ENCODE results near the gene FJX1. TPM values are rescaled to one million over a fixed set of nuclear protein-coding genes. Genes with fewer than 3 reads are reported as not detected.
A peak's percentile ranks its signal among the peaks of the same experiment; 100 is the strongest.

FJX1 gene
- total and polyA plus RNA-seq, 4 donors: 0.46 to 3.0 (median 1.1) TPM

DNA sequence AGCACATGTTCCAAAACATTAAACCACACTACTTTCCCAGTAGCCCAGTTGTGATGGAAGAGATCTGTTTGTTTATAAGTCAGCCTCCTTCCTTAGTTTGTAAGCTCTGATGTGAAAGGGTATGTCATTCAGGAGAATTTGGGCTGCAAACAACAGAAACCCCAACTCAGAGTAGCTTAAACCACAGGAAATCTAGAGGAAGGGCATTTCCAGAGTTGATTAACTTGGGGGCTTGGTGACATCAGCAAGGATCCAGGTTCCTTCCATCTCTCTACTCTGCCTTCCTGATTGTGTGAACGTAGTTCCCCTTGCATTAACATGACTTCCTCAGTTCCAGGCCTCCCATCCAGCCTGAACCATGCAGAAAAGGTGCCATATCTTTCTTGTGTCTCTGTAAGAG, 6.5 kb upstream of the FJX1 start:
- DNase-seq (ENCODE audit: low spot score): no peak
- no peak overlapping the region for H3K4me3 ChIP-seq (ENCODE audit: low read depth in 1 of 3, low read length in 3 of 3)
- TF ChIP-seq HNF4G (IDR thresholded peaks at IDR 0.05) (no peak), EGR1 (IDR thresholded peaks at IDR 0.05; ENCODE audit: low read depth in 2 of 2) (no peak), FOXA2 (IDR thresholded peaks at IDR 0.05) (no peak), RAD21 (IDR thresholded peaks at IDR 0.05) (no peak), HNF4A (conservative IDR thresholded peaks at IDR 0.05) (no peak), SP1 (IDR thresholded peaks at IDR 0.05) (no peak), NR2F2 (IDR thresholded peaks at IDR 0.05) (no peak)
- no peaks in the 10 kb centered on the region for H3K9me3 ChIP-seq (ENCODE audit: control insufficient read depth in 4 of 4, low read length in 3 of 4)
- H3K27ac ChIP-seq (ENCODE audit: low read depth in 1 of 2, low read length in 2 of 2): no peak overlapping the region
- peaks cover 0 to 16% (median 3%) of the 10 kb centered on the region in 4 donors for H3K27me3 ChIP-seq (ENCODE audit: control insufficient read depth in 4 of 4, insufficient read depth in 4 of 4, low read length in 3 of 4)
- H3K9ac ChIP-seq (ENCODE audit: low read depth in 1 of 2, low read length in 2 of 2): no peak overlapping the region
- H3K4me1 ChIP-seq (ENCODE audit: control insufficient read depth in 4 of 4, insufficient read depth in 4 of 4, low read length in 3 of 4): no peaks in the 10 kb centered on the region
- 52% methylated on average over 1 of the region's 1 CpG for WGBS
- H3K36me3 ChIP-seq (ENCODE audit: control insufficient read depth in 4 of 4, insufficient read depth in 3 of 4, low read depth in 1 of 4, low read length in 3 of 4): no peaks in the 10 kb centered on the region

DNA sequence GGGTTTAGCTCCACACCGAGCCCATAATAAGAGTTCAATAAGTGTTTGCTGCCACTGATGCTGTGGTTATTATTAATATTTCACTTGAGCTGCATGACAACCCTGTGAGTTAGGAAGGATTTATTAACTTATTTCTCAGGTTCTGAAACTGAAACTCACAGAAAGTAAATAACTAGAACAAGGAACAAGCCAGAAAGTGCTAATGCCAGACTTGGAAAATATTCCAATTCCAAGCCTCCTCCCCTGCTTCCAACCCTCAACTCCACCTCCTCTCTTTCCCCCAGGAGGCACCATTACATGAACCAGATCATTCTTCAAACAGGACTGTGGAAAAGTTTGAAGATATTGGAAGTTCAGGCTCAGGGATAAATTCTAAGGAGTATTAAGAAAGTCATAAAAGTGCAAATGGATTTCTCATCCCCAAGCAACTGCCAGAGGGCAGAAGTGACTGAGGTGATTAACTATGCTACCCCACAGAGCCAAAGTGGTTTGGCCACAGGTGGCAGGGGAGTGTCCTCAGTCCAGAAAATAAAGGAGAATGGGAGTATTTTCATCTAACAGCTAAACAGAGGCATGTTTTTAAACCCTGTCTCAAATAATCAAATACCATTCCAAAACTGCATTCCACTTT, 3.2 kb upstream of the FJX1 start:
- TF ChIP-seq JUND (IDR thresholded peaks at IDR 0.05) (no peak), FOXA2 (IDR thresholded peaks at IDR 0.05) (no peak)

DNA sequence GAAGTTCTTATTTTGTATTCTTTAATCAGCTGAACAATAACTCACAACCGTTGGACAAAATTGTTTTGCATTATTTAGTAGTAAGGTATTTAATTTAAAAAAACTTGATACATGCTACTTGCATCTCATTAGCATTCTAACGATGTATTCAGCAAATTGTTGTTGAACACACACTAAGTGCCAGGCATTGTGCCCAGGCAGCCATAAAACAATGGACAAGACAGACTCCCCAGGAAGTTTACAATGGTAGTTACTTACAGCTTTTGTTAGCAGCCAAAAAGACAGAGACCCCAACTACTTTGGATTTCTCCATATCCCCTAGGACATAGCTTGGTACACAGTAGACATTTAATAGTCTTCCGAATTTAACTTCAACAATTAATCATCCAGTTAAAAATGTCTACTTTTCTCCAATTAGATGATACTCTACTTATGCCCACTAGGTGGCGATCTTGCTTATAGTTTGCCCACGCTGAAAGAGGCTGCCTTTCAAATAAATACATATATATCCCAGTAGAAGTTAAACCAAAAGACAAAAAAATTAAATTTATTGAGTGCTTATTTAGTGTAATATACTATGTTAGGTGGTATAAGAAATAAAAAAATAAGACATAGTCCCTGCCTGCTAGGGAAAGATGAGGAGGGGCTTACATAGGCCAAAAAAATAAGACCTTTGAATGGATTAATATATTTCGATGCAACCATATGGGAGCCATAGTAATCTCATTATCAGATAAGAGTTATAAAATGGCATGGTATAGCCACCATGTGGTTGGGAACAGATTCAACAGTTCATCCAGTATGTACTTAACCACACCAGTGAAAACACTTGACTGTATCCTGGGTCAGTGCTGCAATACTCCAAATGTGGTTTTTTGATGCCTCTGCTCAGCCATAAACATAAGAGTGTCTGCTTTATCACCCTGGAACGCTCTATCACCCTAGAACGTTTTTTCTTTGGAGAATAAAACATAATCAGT, 2.0 kb upstream of the FJX1 start:
- WGBS: 25% methylated on average over 8 of the region's 8 CpGs
- Histone ChIP-seq H3K27me3 (ENCODE audit: control insufficient read depth in 4 of 4, insufficient read depth in 4 of 4, low read length in 3 of 4) (peaks cover 0 to 2% (median 0%) of the 10 kb centered on the region in 4 donors), H3K4me1 (ENCODE audit: control insufficient read depth in 4 of 4, insufficient read depth in 4 of 4, low read length in 3 of 4) (peaks cover 11 to 27% (median 21%) of the 10 kb centered on the region in 4 donors), H3K9me3 (ENCODE audit: control insufficient read depth in 4 of 4, low read length in 3 of 4) (no peaks in the 10 kb centered on the region), H3K9ac (ENCODE audit: low read depth in 1 of 2, low read length in 2 of 2) (no peak overlapping the region), H3K36me3 (ENCODE audit: control insufficient read depth in 4 of 4, insufficient read depth in 3 of 4, low read depth in 1 of 4, low read length in 3 of 4) (no peaks in the 10 kb centered on the region), H3K4me3 (ENCODE audit: low read depth in 1 of 3, low read length in 3 of 3) (no peak overlapping the region), H3K27ac (ENCODE audit: low read depth in 1 of 2, low read length in 2 of 2) (no peak overlapping the region)
- no peak for DNase-seq (ENCODE audit: low spot score)
- peak; percentile 93 to 96 for TF ChIP-seq RAD21 (IDR thresholded peaks at IDR 0.05)
- TF ChIP-seq, protein P1, sequence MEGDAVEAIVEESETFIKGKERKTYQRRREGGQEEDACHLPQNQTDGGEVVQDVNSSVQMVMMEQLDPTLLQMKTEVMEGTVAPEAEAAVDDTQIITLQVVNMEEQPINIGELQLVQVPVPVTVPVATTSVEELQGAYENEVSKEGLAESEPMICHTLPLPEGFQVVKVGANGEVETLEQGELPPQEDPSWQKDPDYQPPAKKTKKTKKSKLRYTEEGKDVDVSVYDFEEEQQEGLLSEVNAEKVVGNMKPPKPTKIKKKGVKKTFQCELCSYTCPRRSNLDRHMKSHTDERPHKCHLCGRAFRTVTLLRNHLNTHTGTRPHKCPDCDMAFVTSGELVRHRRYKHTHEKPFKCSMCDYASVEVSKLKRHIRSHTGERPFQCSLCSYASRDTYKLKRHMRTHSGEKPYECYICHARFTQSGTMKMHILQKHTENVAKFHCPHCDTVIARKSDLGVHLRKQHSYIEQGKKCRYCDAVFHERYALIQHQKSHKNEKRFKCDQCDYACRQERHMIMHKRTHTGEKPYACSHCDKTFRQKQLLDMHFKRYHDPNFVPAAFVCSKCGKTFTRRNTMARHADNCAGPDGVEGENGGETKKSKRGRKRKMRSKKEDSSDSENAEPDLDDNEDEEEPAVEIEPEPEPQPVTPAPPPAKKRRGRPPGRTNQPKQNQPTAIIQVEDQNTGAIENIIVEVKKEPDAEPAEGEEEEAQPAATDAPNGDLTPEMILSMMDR (IDR thresholded peaks at IDR 0.05; ENCODE audit: low read depth, low read length, missing input control): peak; percentile 77
- TF ChIP-seq HNF4A (conservative IDR thresholded peaks at IDR 0.05): no peak

More for the DNA sequence above, 3.2 kb upstream of the FJX1 start:
- WGBS: 64% methylated on average over 1 of the region's 1 CpG
- Histone ChIP-seq H3K9ac (ENCODE audit: low read depth in 1 of 2, low read length in 2 of 2) (no peak overlapping the region), H3K4me3 (ENCODE audit: low read depth in 1 of 3, low read length in 3 of 3) (no peak overlapping the region), H3K9me3 (ENCODE audit: control insufficient read depth in 4 of 4, low read length in 3 of 4) (no peaks in the 10 kb centered on the region), H3K36me3 (ENCODE audit: control insufficient read depth in 4 of 4, insufficient read depth in 3 of 4, low read depth in 1 of 4, low read length in 3 of 4) (no peaks in the 10 kb centered on the region), H3K27ac (ENCODE audit: low read depth in 1 of 2, low read length in 2 of 2) (no peak overlapping the region), H3K4me1 (ENCODE audit: control insufficient read depth in 4 of 4, insufficient read depth in 4 of 4, low read length in 3 of 4) (peaks cover 8 to 24% (median 19%) of the 10 kb centered on the region in 4 donors), H3K27me3 (ENCODE audit: control insufficient read depth in 4 of 4, insufficient read depth in 4 of 4, low read length in 3 of 4) (peaks cover 0 to 2% (median 0%) of the 10 kb centered on the region in 4 donors)
- no peak for DNase-seq (ENCODE audit: low spot score)

DNA sequence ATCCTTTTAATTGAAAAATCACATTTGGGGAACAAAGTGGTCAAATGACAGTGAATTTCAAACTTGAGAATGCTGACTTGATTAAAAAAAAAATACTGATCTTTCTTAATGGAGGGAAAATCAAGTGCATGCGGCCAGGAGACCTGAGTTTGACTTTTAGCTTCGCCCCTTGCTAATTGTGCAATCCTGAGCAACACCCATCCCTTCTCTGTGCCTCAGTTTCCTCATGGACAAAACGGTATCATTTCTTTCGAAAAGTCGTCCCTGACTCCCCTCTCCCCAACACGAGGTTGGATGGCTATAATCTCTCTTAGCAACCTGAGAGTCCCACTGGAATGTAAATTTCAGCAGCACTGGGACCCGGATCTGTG, 959 bp upstream of the FJX1 start:
- Histone ChIP-seq H3K27me3 (ENCODE audit: control insufficient read depth in 4 of 4, insufficient read depth in 4 of 4, low read length in 3 of 4) (peaks cover 0 to 2% (median 0%) of the 10 kb centered on the region in 4 donors), H3K4me1 (ENCODE audit: control insufficient read depth in 4 of 4, insufficient read depth in 4 of 4, low read length in 3 of 4) (peaks cover 11 to 27% (median 21%) of the 10 kb centered on the region in 4 donors), H3K9ac (ENCODE audit: low read depth in 1 of 2, low read length in 2 of 2) (no peak overlapping the region), H3K36me3 (ENCODE audit: control insufficient read depth in 4 of 4, insufficient read depth in 3 of 4, low read depth in 1 of 4, low read length in 3 of 4) (no peaks in the 10 kb centered on the region), H3K27ac (ENCODE audit: low read depth in 1 of 2, low read length in 2 of 2) (peak overlapping the region; percentile 37 to 86), H3K4me3 (ENCODE audit: low read depth in 1 of 3, low read length in 3 of 3) (no peak overlapping the region), H3K9me3 (ENCODE audit: control insufficient read depth in 4 of 4, low read length in 3 of 4) (no peaks in the 10 kb centered on the region)
- TF ChIP-seq RAD21 (IDR thresholded peaks at IDR 0.05): no peak
- no peak for DNase-seq (ENCODE audit: low spot score)
- 69% methylated on average over 7 of the region's 7 CpGs for WGBS

Data from liver (tissue), 9 donors.